ENCODE measurements around the gene LRRC71.

GRCh38 chr1:156921053-156921529 is 659 bp downstream of the LRRC71 start:
- TF ChIP-seq POLR2A (IDR thresholded peaks at IDR 0.05; ENCODE audit: low read depth, low read length) (no peak), TAF1 (IDR thresholded peaks at IDR 0.05; ENCODE audit: borderline replicate concordance, low read depth, low read length) (no peak), POLR2AphosphoS5 (IDR thresholded peaks at IDR 0.05; ENCODE audit: low read depth, low read length) (no peak)

All from GM12892 (cell line).